Adrenal gland (tissue), 12 donors: ENCODE measurements around the gene RNF135. TPM values are rescaled to one million over a fixed set of nuclear protein-coding genes. Genes with fewer than 3 reads are reported as not detected.

ENCODE experiments used
- DNase-seq, 7 donors: peaks; one replicate each; pipeline ENCODE4 v3.0.0-alpha.2; 2019 to 2020
- H3K27ac ChIP-seq, 5 donors: fragments of 200-600 bp; sonication (generic) in 4 of 5; 1 replicate in 3 of 5; 2 replicates in 2 of 5; pipeline versions ENCODE4 v1.5.1 to v1.8.0; 2016 to 2020; ENCODE audit warnings: mild to moderate bottlenecking in 1 of 5
- H3K27me3 ChIP-seq: fragments of 200-600 bp; 2 replicates; pipeline ENCODE4 v1.8.0; 2021
- H3K36me3 ChIP-seq, 2 donors: fragments of 200-600 bp; replicated peaks in 1 of 2; 1 replicate in 1 of 2; 2 replicates in 1 of 2; pipeline versions ENCODE4 v1.5.1 to v1.8.0; 2018 to 2022
- H3K4me1 ChIP-seq, 2 donors: fragments of 200-600 bp; replicated peaks in 1 of 2; 1 replicate in 1 of 2; 2 replicates in 1 of 2; pipeline versions ENCODE4 v1.5.1 to v1.8.0; 2018 to 2021
- H3K4me3 ChIP-seq, 4 donors: fragments of 200-600 bp; sonication (generic) in 3 of 4; one replicate each; pipeline ENCODE4 v1.5.1; 2016 to 2018
- H3K9me3 ChIP-seq, 3 donors: fragments of 200-600 bp; sonication (generic) in 1 of 3; replicated peaks in 1 of 3; 1 replicate in 2 of 3; 2 replicates in 1 of 3; pipeline versions ENCODE4 v1.5.1 to v1.8.0; 2016 to 2021
- POLR2A ChIP-seq, 2 donors: fragments of 450-650 bp; IDR thresholded peaks; one replicate each; pipeline ENCODE4 v1.6.1; 2017; ENCODE audit warnings: antibody characterized with exemption in 2 of 2, mild to moderate bottlenecking in 2 of 2, moderate library complexity in 1 of 2
- WGBS, 4 donors: extraction: QIAGEN DNeasy Blood & Tissue Kit in 2 of 4; methylation state at CpG; one replicate each; pipeline versions ENCODE4 v1.1.5 to v1.1.7; 2013 to 2017; 5-methylcytosine and 5-hydroxymethylcytosine counted together
- intact Hi-C, 2 donors: fragments of 100-400 bp; cut with DNase I; formaldehyde crosslinking; loops; one replicate each; pipeline versions ENCODE4 v1.14.1 to v1.15.0; 2022 to 2023
- polyA plus RNA-seq, 3 donors: library from polyadenylated mRNA; stranded (reverse); fragments of 200-250 nt in 2 of 3; fragments of 350-450 nt in 1 of 3; fragmentation: Illumina TruSeq in 1 of 3; extraction: RNeasy Lipid Tissue Mini Kit (QIAGEN cat#74804) in 1 of 3; gene quantifications; one replicate each; pipeline ENCODE4 v1.2.3, GENCODE V29; 2013 to 2014
- total RNA-seq, 9 donors: library from RNA; depleted of rRNA in 4 of 9; stranded (reverse); fragments of >200 nt in 4 of 9; fragments of 120-200 nt in 1 of 9; fragmentation: NEBNext Ultra II Directional in 1 of 9; extraction: Animal tissue kit (Norgen Biotek cat#: 25700) in 1 of 9; gene quantifications; one replicate each; pipeline versions ENCODE4 v1.1.0 to v1.2.4, GENCODE V29; 2013 to 2023
- TF ChIP-seq, protein P1 (sequence below), 6 experiments: fragments of 450-650 bp in 4 of 6; fragments of 200-600 bp in 2 of 6; sonication (generic) in 1 of 6; IDR thresholded peaks; 1 replicate in 5 of 6; 2 replicates in 1 of 6; pipeline versions ENCODE4 v1.5.1 to v1.8.0; 2016 to 2021; ENCODE audit warnings: antibody characterized with exemption in 6 of 6, mild to moderate bottlenecking in 2 of 6, moderate library complexity in 1 of 6
- donor health status: healthy with polysubstance abuse.
- donor health status: Bipolar disorder and iron deficiency.
- donor health status: DM: yes; HTN: yes; CAD: no.
- donor health status: DM: no; HTN: no; CAD: no.
- donor health status: DM: no; HTN: no; CAD: no.
- donor health status: DM: yes; HTN: yes; CAD: no.

The RNF135 gene
- total and polyA plus RNA-seq, 12 donors = 7.4 to 35.6 (median 21.5) TPM

DNA sequence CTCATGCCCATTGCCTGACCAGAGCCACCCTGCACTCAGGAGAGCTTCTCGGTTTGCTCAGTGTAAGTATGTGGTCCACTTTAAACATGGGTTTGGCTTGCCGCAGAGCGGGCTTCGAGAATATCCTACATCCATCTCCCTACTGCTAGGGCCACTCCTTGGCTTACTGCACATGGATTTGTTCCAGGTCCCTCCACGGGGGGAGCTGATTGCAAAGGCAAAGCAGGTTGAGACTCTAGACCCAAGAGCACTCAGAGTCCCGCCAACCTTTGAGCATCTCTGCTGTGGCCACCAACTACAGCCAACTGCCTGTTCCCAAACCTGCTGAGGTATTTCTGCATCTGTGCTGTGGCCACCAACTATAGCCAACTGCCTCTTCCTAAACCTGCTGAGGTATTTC is 26.4 kb downstream of the RNF135 start:
- Histone ChIP-seq H3K4me3 (no peak overlapping the region), H3K9me3 (no peaks in the 10 kb centered on the region), H3K4me1 (no peaks in the 10 kb centered on the region), H3K27me3 (no peaks in the 10 kb centered on the region), H3K36me3 (peaks cover 0 to 36% of the 10 kb centered on the region in 2 donors), H3K27ac (no peak overlapping the region)
- 92 to 99% (median 98%) methylated on average over 5 to 6 of the region's 6 CpGs for WGBS, 4 donors
- intact Hi-C loops = no loop called here
- TF ChIP-seq, protein P1, sequence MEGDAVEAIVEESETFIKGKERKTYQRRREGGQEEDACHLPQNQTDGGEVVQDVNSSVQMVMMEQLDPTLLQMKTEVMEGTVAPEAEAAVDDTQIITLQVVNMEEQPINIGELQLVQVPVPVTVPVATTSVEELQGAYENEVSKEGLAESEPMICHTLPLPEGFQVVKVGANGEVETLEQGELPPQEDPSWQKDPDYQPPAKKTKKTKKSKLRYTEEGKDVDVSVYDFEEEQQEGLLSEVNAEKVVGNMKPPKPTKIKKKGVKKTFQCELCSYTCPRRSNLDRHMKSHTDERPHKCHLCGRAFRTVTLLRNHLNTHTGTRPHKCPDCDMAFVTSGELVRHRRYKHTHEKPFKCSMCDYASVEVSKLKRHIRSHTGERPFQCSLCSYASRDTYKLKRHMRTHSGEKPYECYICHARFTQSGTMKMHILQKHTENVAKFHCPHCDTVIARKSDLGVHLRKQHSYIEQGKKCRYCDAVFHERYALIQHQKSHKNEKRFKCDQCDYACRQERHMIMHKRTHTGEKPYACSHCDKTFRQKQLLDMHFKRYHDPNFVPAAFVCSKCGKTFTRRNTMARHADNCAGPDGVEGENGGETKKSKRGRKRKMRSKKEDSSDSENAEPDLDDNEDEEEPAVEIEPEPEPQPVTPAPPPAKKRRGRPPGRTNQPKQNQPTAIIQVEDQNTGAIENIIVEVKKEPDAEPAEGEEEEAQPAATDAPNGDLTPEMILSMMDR (IDR thresholded peaks at IDR 0.05) = no peak
- no peak for TF ChIP-seq POLR2A (IDR thresholded peaks at IDR 0.05)
- DNase-seq = no peak

DNA sequence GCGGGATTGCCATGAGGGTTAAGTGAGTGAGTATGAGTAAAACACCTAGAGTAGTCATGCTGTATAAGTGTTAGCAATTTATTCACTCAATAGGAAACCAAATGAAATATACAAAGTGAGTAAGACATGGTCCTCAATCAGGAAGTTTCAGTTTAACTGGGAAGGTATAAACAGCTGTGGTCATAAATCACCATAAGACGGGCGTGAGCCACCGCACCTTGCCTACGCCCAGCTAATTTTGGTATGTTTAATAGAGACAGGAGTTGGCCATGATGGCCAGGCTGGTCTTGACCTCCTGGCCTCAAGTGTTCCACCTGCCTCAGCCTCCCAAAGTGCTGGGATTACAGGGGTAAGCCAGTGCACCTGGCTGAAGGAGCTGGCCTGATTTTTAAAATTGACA is 27.0 kb downstream of the RNF135 start:
- WGBS, 4 donors = 97 to 99% (median 99%) methylated on average over 5 of the region's 5 CpGs
- Histone ChIP-seq H3K27me3 (no peaks in the 10 kb centered on the region), H3K27ac (no peak overlapping the region), H3K9me3 (no peaks in the 10 kb centered on the region), H3K4me1 (no peaks in the 10 kb centered on the region), H3K36me3 (peaks cover 0 to 36% of the 10 kb centered on the region in 2 donors), H3K4me3 (no peak overlapping the region)
- intact Hi-C loops = no loop called here
- DNase-seq = no peak
- TF ChIP-seq, protein P1 (IDR thresholded peaks at IDR 0.05) = no peak
- TF ChIP-seq POLR2A (IDR thresholded peaks at IDR 0.05) = no peak

DNA sequence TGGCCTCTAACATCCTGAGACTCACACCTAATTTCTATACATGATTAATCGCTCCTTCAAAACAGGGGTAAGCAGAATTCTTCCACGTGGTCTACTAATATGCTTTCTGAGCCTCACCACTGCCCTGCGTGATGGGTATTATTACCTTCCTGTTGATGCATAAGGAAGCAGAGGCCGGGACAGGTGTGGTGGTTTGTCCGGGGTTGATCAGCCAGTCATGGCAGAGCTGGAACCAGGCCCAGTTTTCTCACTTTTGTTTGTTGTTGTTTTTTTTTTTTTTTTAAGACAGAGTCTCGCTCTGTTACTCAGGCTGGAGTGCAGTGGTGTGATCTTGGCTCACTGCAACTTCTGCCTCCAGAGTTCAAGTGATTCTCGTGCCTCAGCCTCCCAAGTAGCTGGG is 31.2 kb downstream of the RNF135 start:
- no peaks in the 10 kb centered on the region for H3K4me1 ChIP-seq
- TF ChIP-seq, protein P1 (IDR thresholded peaks at IDR 0.05) = no peak
- TF ChIP-seq POLR2A (IDR thresholded peaks at IDR 0.05) = no peak
- no peak overlapping the region for H3K4me3 ChIP-seq
- WGBS, 4 donors = 90 to 97% (median 91%) methylated on average over 7 of the region's 7 CpGs
- peaks cover 0 to 29% of the 10 kb centered on the region in 2 donors for H3K36me3 ChIP-seq
- no peaks in the 10 kb centered on the region for H3K27me3 ChIP-seq
- H3K9me3 ChIP-seq = no peaks in the 10 kb centered on the region
- H3K27ac ChIP-seq = no peak overlapping the region
- DNase-seq = no peak
- intact Hi-C loops = no loop called here

DNA sequence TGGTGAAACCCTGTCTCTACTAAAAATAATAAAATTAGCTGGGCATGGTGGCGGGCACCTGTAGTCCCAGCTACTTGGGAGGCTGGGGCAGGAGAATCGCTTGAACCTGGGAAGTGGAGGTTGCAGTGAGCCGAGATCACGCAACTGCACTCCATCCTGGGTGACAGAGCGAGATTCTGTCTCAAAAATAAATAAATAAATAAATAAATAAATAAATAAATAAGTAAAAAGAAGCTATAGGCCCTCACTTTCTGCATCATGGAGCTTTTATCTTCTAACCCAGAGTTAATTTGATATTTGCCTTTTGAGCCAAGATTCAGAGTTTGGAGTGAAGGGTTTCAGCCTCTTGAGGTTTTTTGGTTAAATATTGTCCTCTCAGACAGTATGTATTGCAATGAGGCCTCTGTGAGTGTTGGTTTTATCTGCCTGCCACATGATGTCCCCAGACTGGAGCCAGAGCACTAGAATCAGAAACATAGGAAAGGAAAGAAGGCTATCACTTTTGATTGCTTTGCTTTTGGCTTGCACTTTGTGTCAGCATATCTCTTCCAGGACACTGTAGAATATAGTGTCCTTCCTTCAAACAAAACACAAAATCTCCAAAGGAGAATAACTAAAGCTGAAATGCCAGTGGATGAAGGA is 32.5 kb downstream of the RNF135 start:
- DNase-seq = no peak
- TF ChIP-seq, protein P1 (IDR thresholded peaks at IDR 0.05) = no peak
- no peak for TF ChIP-seq POLR2A (IDR thresholded peaks at IDR 0.05)
- intact Hi-C loops = no loop called here
- H3K4me3 ChIP-seq = no peak overlapping the region
- WGBS, 4 donors = 91 to 99% (median 97%) methylated on average over 5 of the region's 5 CpGs
- H3K9me3 ChIP-seq = no peaks in the 10 kb centered on the region
- no peak overlapping the region for H3K27ac ChIP-seq
- no peaks in the 10 kb centered on the region for H3K4me1 ChIP-seq
- H3K36me3 ChIP-seq = peaks cover 0 to 16% of the 10 kb centered on the region in 2 donors
- no peaks in the 10 kb centered on the region for H3K27me3 ChIP-seq
